IPS DF 19.7 (cell line): Measurements from ENCODE around the gene MSI2.

Experiments used
- DNase-seq: peaks from one replicate; pipeline ENCODE4 v3.0.0-alpha.2; 2013; ENCODE audit warnings: low read depth, low spot score

The MSI2 gene

GRCh38 chr17:57572062-57572461 lies 315.7 kb downstream of the MSI2 start:
- DNase-seq = no peak

GRCh38 chr17:57572600-57572999 lies 316.3 kb downstream of the MSI2 start:
- DNase-seq = no peak

GRCh38 chr17:57574040-57574513 lies 317.8 kb downstream of the MSI2 start:
- no peak for DNase-seq

GRCh38 chr17:57576744-57577143 lies 320.4 kb downstream of the MSI2 start:
- no peak for DNase-seq

GRCh38 chr17:57577751-57578607 lies 321.7 kb downstream of the MSI2 start:
- no peak for DNase-seq

- DNase-seq = no peak
These were observed 322.4 kb downstream of the MSI2 start for GRCh38 chr17:57578608-57579225.

- no peak for DNase-seq
These were observed 322.9 kb downstream of the MSI2 start for GRCh38 chr17:57579245-57579644.

GRCh38 chr17:57580055-57580739 lies 323.9 kb downstream of the MSI2 start:
- DNase-seq = no peak

- DNase-seq = no peak
These were observed 326.8 kb downstream of the MSI2 start for GRCh38 chr17:57582881-57583756.

- no peak for DNase-seq
These were observed 327.8 kb downstream of the MSI2 start for GRCh38 chr17:57584050-57584551.

GRCh38 chr17:57585341-57586195 lies 329.2 kb downstream of the MSI2 start:
- no peak for DNase-seq

- DNase-seq = no peak
These were observed 329.9 kb downstream of the MSI2 start for GRCh38 chr17:57586196-57586740.

- DNase-seq = no peak
These were observed 330.4 kb downstream of the MSI2 start for GRCh38 chr17:57586742-57587141.

GRCh38 chr17:57587193-57587969 lies 331.1 kb downstream of the MSI2 start:
- no peak for DNase-seq

GRCh38 chr17:57588086-57588485 lies 331.8 kb downstream of the MSI2 start:
- no peak for DNase-seq

GRCh38 chr17:57589151-57590034 lies 333.1 kb downstream of the MSI2 start:
- DNase-seq = no peak

- DNase-seq = no peak
These were observed 337.6 kb downstream of the MSI2 start for GRCh38 chr17:57593739-57594462.

- no peak for DNase-seq
These were observed 338.4 kb downstream of the MSI2 start for GRCh38 chr17:57594767-57595166.
